ENCODE data around the gene SLCO2A1.

DNA sequence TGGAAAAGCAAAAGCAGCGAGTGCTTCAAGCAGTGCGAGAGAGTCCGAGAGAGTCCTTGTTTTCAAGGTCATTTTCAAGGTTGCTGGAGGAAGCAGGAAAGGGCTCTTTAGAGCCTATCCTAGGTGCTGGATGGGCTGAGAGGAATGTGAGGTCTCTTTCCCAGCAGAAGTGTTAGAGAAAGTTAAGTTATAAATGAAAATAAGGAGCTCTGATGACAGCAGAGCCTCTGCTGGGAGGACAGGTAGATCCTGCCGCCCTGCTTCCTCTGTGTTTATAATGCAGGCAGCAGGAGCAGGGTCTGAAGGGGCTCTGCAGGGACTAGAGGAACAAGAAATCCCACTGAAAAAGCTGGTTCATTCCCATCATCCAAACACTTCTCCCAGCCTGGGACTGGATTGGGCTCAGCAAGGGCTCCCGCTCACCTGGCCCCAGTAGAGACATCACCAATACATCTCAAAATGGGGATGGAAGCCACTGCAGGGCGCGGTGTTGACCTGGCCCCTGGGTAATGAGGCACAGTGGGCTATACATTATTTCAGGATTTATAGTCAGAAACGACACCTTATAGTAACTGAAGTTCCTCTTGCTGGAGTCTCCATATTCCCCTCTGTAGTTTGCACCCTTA lies 92.6 kb downstream of the SLCO2A1 start:
- TF ChIP-seq, protein P1, sequence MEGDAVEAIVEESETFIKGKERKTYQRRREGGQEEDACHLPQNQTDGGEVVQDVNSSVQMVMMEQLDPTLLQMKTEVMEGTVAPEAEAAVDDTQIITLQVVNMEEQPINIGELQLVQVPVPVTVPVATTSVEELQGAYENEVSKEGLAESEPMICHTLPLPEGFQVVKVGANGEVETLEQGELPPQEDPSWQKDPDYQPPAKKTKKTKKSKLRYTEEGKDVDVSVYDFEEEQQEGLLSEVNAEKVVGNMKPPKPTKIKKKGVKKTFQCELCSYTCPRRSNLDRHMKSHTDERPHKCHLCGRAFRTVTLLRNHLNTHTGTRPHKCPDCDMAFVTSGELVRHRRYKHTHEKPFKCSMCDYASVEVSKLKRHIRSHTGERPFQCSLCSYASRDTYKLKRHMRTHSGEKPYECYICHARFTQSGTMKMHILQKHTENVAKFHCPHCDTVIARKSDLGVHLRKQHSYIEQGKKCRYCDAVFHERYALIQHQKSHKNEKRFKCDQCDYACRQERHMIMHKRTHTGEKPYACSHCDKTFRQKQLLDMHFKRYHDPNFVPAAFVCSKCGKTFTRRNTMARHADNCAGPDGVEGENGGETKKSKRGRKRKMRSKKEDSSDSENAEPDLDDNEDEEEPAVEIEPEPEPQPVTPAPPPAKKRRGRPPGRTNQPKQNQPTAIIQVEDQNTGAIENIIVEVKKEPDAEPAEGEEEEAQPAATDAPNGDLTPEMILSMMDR (tag by site-specific recombination; IDR thresholded peaks at IDR 0.05): no peak
- TF ChIP-seq MEIS1 (CRISPR knock-in tag; IDR thresholded peaks at IDR 0.05; ENCODE audit: borderline replicate concordance) (no peak), ZNF274 (IDR thresholded peaks at IDR 0.05; ENCODE audit: low read length) (no peak), ZNF274 (tag by site-specific recombination; IDR thresholded peaks at IDR 0.05; ENCODE audit: borderline replicate concordance) (no peak), GFI1B (tag by site-specific recombination; IDR thresholded peaks at IDR 0.05) (no peak), ZNF391 (tag by site-specific recombination; IDR thresholded peaks at IDR 0.05; ENCODE audit: borderline replicate concordance, low read depth) (no peak), ZBTB8A (tag by site-specific recombination; IDR thresholded peaks at IDR 0.05) (no peak), ZNF416 (tag by site-specific recombination; IDR thresholded peaks at IDR 0.05) (no peak)
- TF ChIP-seq, protein P2, sequence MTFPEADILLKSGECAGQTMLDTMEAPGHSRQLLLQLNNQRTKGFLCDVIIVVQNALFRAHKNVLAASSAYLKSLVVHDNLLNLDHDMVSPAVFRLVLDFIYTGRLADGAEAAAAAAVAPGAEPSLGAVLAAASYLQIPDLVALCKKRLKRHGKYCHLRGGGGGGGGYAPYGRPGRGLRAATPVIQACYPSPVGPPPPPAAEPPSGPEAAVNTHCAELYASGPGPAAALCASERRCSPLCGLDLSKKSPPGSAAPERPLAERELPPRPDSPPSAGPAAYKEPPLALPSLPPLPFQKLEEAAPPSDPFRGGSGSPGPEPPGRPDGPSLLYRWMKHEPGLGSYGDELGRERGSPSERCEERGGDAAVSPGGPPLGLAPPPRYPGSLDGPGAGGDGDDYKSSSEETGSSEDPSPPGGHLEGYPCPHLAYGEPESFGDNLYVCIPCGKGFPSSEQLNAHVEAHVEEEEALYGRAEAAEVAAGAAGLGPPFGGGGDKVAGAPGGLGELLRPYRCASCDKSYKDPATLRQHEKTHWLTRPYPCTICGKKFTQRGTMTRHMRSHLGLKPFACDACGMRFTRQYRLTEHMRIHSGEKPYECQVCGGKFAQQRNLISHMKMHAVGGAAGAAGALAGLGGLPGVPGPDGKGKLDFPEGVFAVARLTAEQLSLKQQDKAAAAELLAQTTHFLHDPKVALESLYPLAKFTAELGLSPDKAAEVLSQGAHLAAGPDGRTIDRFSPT (tag by site-specific recombination; IDR thresholded peaks at IDR 0.05): no peak
- TF ChIP-seq, protein P3, sequence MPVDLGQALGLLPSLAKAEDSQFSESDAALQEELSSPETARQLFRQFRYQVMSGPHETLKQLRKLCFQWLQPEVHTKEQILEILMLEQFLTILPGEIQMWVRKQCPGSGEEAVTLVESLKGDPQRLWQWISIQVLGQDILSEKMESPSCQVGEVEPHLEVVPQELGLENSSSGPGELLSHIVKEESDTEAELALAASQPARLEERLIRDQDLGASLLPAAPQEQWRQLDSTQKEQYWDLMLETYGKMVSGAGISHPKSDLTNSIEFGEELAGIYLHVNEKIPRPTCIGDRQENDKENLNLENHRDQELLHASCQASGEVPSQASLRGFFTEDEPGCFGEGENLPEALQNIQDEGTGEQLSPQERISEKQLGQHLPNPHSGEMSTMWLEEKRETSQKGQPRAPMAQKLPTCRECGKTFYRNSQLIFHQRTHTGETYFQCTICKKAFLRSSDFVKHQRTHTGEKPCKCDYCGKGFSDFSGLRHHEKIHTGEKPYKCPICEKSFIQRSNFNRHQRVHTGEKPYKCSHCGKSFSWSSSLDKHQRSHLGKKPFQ (tag by site-specific recombination; IDR thresholded peaks at IDR 0.05): no peak
